Vagina (tissue), 2 donors: ENCODE measurements around the gene ATP5F1E.

Experiments
- POLR2A ChIP-seq, 2 donors: fragments of 450-650 bp; IDR thresholded peaks; one replicate each; pipeline ENCODE4 v1.6.1; 2017; ENCODE audit warnings: antibody characterized with exemption in 2 of 2, mild to moderate bottlenecking in 2 of 2, moderate library complexity in 2 of 2
- POLR2AphosphoS5 ChIP-seq, 2 donors: sonication (generic); formaldehyde crosslinking; IDR thresholded peaks; one replicate each; pipeline ENCODE4 v1.9.0; 2017; ENCODE audit warnings: antibody characterized with exemption in 2 of 2, mild to moderate bottlenecking in 2 of 2, low read depth in 1 of 2; ENCODE audit not compliant: insufficient read depth in 1 of 2
- TF ChIP-seq, protein P1 (sequence below), 3 experiments: fragments of 450-650 bp in 2 of 3; fragments of 200-600 bp in 1 of 3; sonication (generic) in 1 of 3; IDR thresholded peaks; one replicate each; pipeline ENCODE4 v1.5.1; 2017 to 2019; ENCODE audit warnings: antibody characterized with exemption in 3 of 3, mild to moderate bottlenecking in 2 of 3, moderate library complexity in 2 of 3

DNA sequence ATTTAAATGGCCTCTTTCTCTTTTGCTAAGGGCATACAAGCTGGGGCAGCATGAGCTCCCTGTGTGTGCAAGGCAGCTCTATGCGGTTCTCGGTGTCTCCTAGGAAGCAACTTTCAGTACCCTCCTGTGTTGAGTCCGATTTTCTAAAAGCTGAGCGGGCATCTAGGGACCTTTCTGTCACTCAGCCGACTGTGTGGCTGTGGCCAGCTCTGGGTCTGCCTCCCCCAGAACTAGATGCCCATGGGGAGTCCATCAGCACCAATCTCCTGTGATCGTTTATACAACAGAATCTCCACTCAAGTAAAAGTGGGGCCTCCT lies 43.6 kb downstream of the ATP5F1E start:
- TF ChIP-seq POLR2A (IDR thresholded peaks at IDR 0.05): no peak
- TF ChIP-seq, protein P1, sequence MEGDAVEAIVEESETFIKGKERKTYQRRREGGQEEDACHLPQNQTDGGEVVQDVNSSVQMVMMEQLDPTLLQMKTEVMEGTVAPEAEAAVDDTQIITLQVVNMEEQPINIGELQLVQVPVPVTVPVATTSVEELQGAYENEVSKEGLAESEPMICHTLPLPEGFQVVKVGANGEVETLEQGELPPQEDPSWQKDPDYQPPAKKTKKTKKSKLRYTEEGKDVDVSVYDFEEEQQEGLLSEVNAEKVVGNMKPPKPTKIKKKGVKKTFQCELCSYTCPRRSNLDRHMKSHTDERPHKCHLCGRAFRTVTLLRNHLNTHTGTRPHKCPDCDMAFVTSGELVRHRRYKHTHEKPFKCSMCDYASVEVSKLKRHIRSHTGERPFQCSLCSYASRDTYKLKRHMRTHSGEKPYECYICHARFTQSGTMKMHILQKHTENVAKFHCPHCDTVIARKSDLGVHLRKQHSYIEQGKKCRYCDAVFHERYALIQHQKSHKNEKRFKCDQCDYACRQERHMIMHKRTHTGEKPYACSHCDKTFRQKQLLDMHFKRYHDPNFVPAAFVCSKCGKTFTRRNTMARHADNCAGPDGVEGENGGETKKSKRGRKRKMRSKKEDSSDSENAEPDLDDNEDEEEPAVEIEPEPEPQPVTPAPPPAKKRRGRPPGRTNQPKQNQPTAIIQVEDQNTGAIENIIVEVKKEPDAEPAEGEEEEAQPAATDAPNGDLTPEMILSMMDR (IDR thresholded peaks at IDR 0.05): no peak
- TF ChIP-seq POLR2AphosphoS5 (IDR thresholded peaks at IDR 0.05; ENCODE audit: insufficient read depth in 1 of 2, low read depth in 1 of 2): no peak
